Sigmoid colon (tissue), 7 donors: ENCODE measurements around the gene MRPL14. TPM values are rescaled to one million over a fixed set of nuclear protein-coding genes. Genes with fewer than 3 reads are reported as not detected.

Experiments
- DNase-seq: peaks from one replicate; pipeline ENCODE4 v3.0.0-alpha.2; 2019
- H3K27ac ChIP-seq, 4 donors: fragments of 200-600 bp; sonication (generic); one replicate each; pipeline ENCODE4 v1.5.1; 2016 to 2019; ENCODE audit warnings: mild to moderate bottlenecking in 1 of 4
- H3K27me3 ChIP-seq, 3 donors: fragments of 200-600 bp; sonication (generic); one replicate each; pipeline ENCODE4 v1.5.1; 2019; ENCODE audit warnings: mild to moderate bottlenecking in 1 of 3
- H3K36me3 ChIP-seq, 4 donors: fragments of 200-600 bp; sonication (generic); one replicate each; pipeline ENCODE4 v1.5.1; 2016 to 2019
- H3K4me1 ChIP-seq, 4 donors: fragments of 200-600 bp; sonication (generic); one replicate each; pipeline ENCODE4 v1.5.1; 2017 to 2019
- H3K4me3 ChIP-seq, 4 donors: fragments of 200-600 bp; sonication (generic); one replicate each; pipeline ENCODE4 v1.5.1; 2017 to 2019; ENCODE audit warnings: mild to moderate bottlenecking in 2 of 4, moderate library complexity in 1 of 4
- H3K9me3 ChIP-seq, 4 donors: fragments of 200-600 bp in 3 of 4; sonication (generic) in 3 of 4; one replicate each; pipeline versions ENCODE4 v1.5.1 to v1.6.1; 2013 to 2019
- CTCF ChIP-seq, 4 experiments: fragments of 450-650 bp in 3 of 4; fragments of 200-600 bp in 1 of 4; IDR thresholded peaks; one replicate each; pipeline ENCODE4 v1.5.1; 2016 to 2019; ENCODE audit warnings: antibody characterized with exemption in 4 of 4, mild to moderate bottlenecking in 3 of 4, moderate library complexity in 2 of 4
- EP300 ChIP-seq, 4 donors: sonication (generic); formaldehyde crosslinking; IDR thresholded peaks; one replicate each; pipeline ENCODE4 v1.6.1; 2017; ENCODE audit warnings: antibody characterized with exemption in 4 of 4
- POLR2A ChIP-seq, 2 donors: fragments of 450-650 bp; IDR thresholded peaks; one replicate each; pipeline ENCODE4 v1.6.1; 2016; ENCODE audit warnings: antibody characterized with exemption in 2 of 2, mild to moderate bottlenecking in 2 of 2, moderate library complexity in 2 of 2
- POLR2AphosphoS5 ChIP-seq, 4 donors: sonication (generic); formaldehyde crosslinking; IDR thresholded peaks; one replicate each; pipeline ENCODE4 v1.6.1; 2017; ENCODE audit warnings: antibody characterized with exemption in 4 of 4
- WGBS, 2 donors: extraction: QIAGEN DNeasy Blood & Tissue Kit; methylation state at CpG; one replicate each; pipeline ENCODE4 v1.1.7; 2013; 5-methylcytosine and 5-hydroxymethylcytosine counted together
- intact Hi-C: fragments of 100-400 bp; cut with DNase I; formaldehyde crosslinking; loops from one replicate; pipeline ENCODE4 v1.15.1; 2023
- polyA plus RNA-seq, 3 donors: library from polyadenylated mRNA; stranded (reverse); fragments of 200-250 nt; gene quantifications; one replicate each; pipeline ENCODE4 v1.2.3, GENCODE V29; 2013
- total RNA-seq, 4 donors: library from RNA; depleted of rRNA; stranded (reverse); fragments of >200 nt; gene quantifications; one replicate each; pipeline ENCODE4 v1.1.0, GENCODE V29; 2016
- donor health status: healthy with polysubstance abuse.
- donor health status: Bipolar disorder and iron deficiency.
- donor health status: healthy.

MRPL14 gene
- total and polyA plus RNA-seq, 7 donors, result 32.4 to 150 (median 55.8) TPM

GRCh38 chr6:44128020-44128917 lies 1.0 kb upstream of the MRPL14 start:
- peak; percentile 78 for DNase-seq
- intact Hi-C loops, result loop anchor here (5.0 kb wide), 3 partner anchors 94 to 956 kb away; partner anchors contain the start of genes CDC5L, SLC29A1 and SRF
- no peaks in the 10 kb centered on the region for H3K9me3 ChIP-seq
- H3K4me3 ChIP-seq, result peak overlapping the region; percentile 89 to 100 (median 98)
- 4 to 10% methylated on average over 49 of the region's 49 CpGs for WGBS, 2 donors
- H3K4me1 ChIP-seq, result peaks cover 0 to 47% (median 45%) of the 10 kb centered on the region in 4 donors
- TF ChIP-seq CTCF (IDR thresholded peaks at IDR 0.05), result peak in 3 of 4 experiments; percentile 26 to 53 (median 34)
- no peak for TF ChIP-seq POLR2A (IDR thresholded peaks at IDR 0.05)
- no peak for TF ChIP-seq EP300 (IDR thresholded peaks at IDR 0.05)
- TF ChIP-seq POLR2AphosphoS5 (IDR thresholded peaks at IDR 0.05), result no peak
- peak overlapping the region; percentile 89 to 98 (median 94) for H3K27ac ChIP-seq
- H3K27me3 ChIP-seq, result no peaks in the 10 kb centered on the region
- no peaks in the 10 kb centered on the region for H3K36me3 ChIP-seq

GRCh38 chr6:44126320-44127149 lies 717 bp downstream of the MRPL14 start:
- peak; percentile 78 for DNase-seq
- no peaks in the 10 kb centered on the region for H3K27me3 ChIP-seq
- H3K4me1 ChIP-seq, result peaks cover 0 to 60% (median 59%) of the 10 kb centered on the region in 4 donors
- H3K9me3 ChIP-seq, result no peaks in the 10 kb centered on the region
- no peaks in the 10 kb centered on the region for H3K36me3 ChIP-seq
- 1 to 2% methylated on average over 31 of the region's 31 CpGs for WGBS, 2 donors
- H3K4me3 ChIP-seq, result peak overlapping the region; percentile 89 to 100 (median 98)
- H3K27ac ChIP-seq, result peak overlapping the region; percentile 89 to 98 (median 94)
- TF ChIP-seq EP300 (IDR thresholded peaks at IDR 0.05), result no peak
- TF ChIP-seq CTCF (IDR thresholded peaks at IDR 0.05), result no peak
- TF ChIP-seq POLR2AphosphoS5 (IDR thresholded peaks at IDR 0.05), result peak in 2 of 4 donors; percentile 3
- TF ChIP-seq POLR2A (IDR thresholded peaks at IDR 0.05), result no peak
- intact Hi-C loops, result loop anchor here (5.0 kb wide), 3 partner anchors 96 to 954 kb away; partner anchors contain the start of genes CDC5L, SLC29A1 and SRF

- Histone ChIP-seq H3K9me3 (no peaks in the 10 kb centered on the region), H3K27ac (peak overlapping the region in 3 of 4 donors; percentile 27 to 94 (median 49)), H3K4me1 (peaks cover 0 to 81% (median 73%) of the 10 kb centered on the region in 4 donors), H3K27me3 (no peaks in the 10 kb centered on the region), H3K4me3 (no peak overlapping the region), H3K36me3 (no peaks in the 10 kb centered on the region)
- no peak for DNase-seq
- TF ChIP-seq CTCF (IDR thresholded peaks at IDR 0.05) (no peak), POLR2AphosphoS5 (IDR thresholded peaks at IDR 0.05) (no peak), EP300 (IDR thresholded peaks at IDR 0.05) (no peak), POLR2A (IDR thresholded peaks at IDR 0.05) (no peak)
- 54 to 78% methylated on average over 2 of the region's 2 CpGs for WGBS, 2 donors
- intact Hi-C loops, result no loop called here
Observed at GRCh38 chr6:44123544-44123943, 3.7 kb downstream of the MRPL14 start.

GRCh38 chr6:44122801-44123200 lies 4.5 kb downstream of the MRPL14 start:
- no peak for DNase-seq
- peak in 2 of 4 donors; percentile 21 to 36 for TF ChIP-seq POLR2AphosphoS5 (IDR thresholded peaks at IDR 0.05)
- no peak for TF ChIP-seq POLR2A (IDR thresholded peaks at IDR 0.05)
- no peak for TF ChIP-seq EP300 (IDR thresholded peaks at IDR 0.05)
- no peak for TF ChIP-seq CTCF (IDR thresholded peaks at IDR 0.05)
- WGBS, 2 donors, result 6 to 7% methylated on average over 1 of the region's 1 CpG
- Histone ChIP-seq H3K4me3 (peak overlapping the region in 1 of 4 donors; percentile 7), H3K36me3 (no peaks in the 10 kb centered on the region), H3K9me3 (no peaks in the 10 kb centered on the region), H3K27me3 (no peaks in the 10 kb centered on the region), H3K4me1 (peaks cover 0 to 75% (median 69%) of the 10 kb centered on the region in 4 donors), H3K27ac (peak overlapping the region; percentile 27 to 94 (median 44))
- intact Hi-C loops, result no loop called here
